ENCODE measurements around the gene POC1B. TPM values are rescaled to one million over a fixed set of nuclear protein-coding genes. Genes with fewer than 3 reads are reported as not detected.

The POC1B gene
- total RNA-seq, 2 experiments from 2014 or later, result 38.2 to 40.9 TPM

- no peaks in the 10 kb centered on the region for H3K36me3 Mint-ChIP-seq
- no peaks in the 10 kb centered on the region for H3K4me1 Mint-ChIP-seq (ENCODE audit: low read depth)
- intact Hi-C loops (cut with micrococcal nuclease), result no loop called here
- no peak for DNase-seq
- POLR2A ChIA-PET, result no interaction called here
- H3K9me3 Mint-ChIP-seq, result no peaks in the 10 kb centered on the region
- no peak overlapping the region for H3K4me3 Mint-ChIP-seq
- no peak overlapping the region for H3K27ac Mint-ChIP-seq
- no peaks in the 10 kb centered on the region for H3K27me3 Mint-ChIP-seq
- CTCF ChIA-PET, result interaction anchor here (3.0 kb wide), 1 partner anchor 9 kb away, joined by 11 read pairs; no protein-coding TSS in a partner anchor
Observed at GRCh38 chr12:89552376-89552775, 26.5 kb upstream of the POC1B start.

GRCh38 chr12:89551747-89552146, 25.9 kb upstream of the POC1B start:
- H3K36me3 Mint-ChIP-seq, result no peaks in the 10 kb centered on the region
- H3K4me1 Mint-ChIP-seq (ENCODE audit: low read depth), result no peaks in the 10 kb centered on the region
- H3K27me3 Mint-ChIP-seq, result no peaks in the 10 kb centered on the region
- POLR2A ChIA-PET, result no interaction called here
- H3K4me3 Mint-ChIP-seq, result no peak overlapping the region
- no peak overlapping the region for H3K27ac Mint-ChIP-seq
- intact Hi-C loops (cut with micrococcal nuclease), result no loop called here
- DNase-seq, result no peak
- no peaks in the 10 kb centered on the region for H3K9me3 Mint-ChIP-seq
- CTCF ChIA-PET, result interaction anchor here (3.0 kb wide), 1 partner anchor 8 kb away, joined by 11 read pairs; no protein-coding TSS in a partner anchor

GRCh38 chr12:89547101-89547500, 21.3 kb upstream of the POC1B start:
- intact Hi-C loops (cut with micrococcal nuclease), result loop anchor here (10.0 kb wide), 2 partner anchors 708 to 1398 kb away; no protein-coding TSS in a partner anchor
- H3K4me1 Mint-ChIP-seq (ENCODE audit: low read depth), result peaks cover 4% of the 10 kb centered on the region

GRCh38 chr12:89546151-89546550, 20.3 kb upstream of the POC1B start:
- Mint-ChIP-seq H3K27ac (no peak overlapping the region), H3K4me1 (ENCODE audit: low read depth) (peaks cover 4% of the 10 kb centered on the region), H3K36me3 (no peaks in the 10 kb centered on the region), H3K27me3 (no peaks in the 10 kb centered on the region), H3K4me3 (no peak overlapping the region), H3K9me3 (no peaks in the 10 kb centered on the region)
- CTCF ChIA-PET, result interaction anchor here (0.7 to 0.9 kb wide), 2 partner anchors 17 to 535 kb away, joined by 3 read pairs; no protein-coding TSS in a partner anchor
- POLR2A ChIA-PET, result no interaction called here
- DNase-seq, result no peak
- intact Hi-C loops (cut with micrococcal nuclease), result loop anchor here (10.0 kb wide), 2 partner anchors 709 to 1399 kb away; no protein-coding TSS in a partner anchor

More at GRCh38 chr12:89547101-89547500, 21.3 kb upstream of the POC1B start:
- Mint-ChIP-seq H3K9me3 (no peaks in the 10 kb centered on the region), H3K27ac (no peak overlapping the region), H3K36me3 (no peaks in the 10 kb centered on the region), H3K27me3 (no peaks in the 10 kb centered on the region), H3K4me3 (no peak overlapping the region)
- POLR2A ChIA-PET, result no interaction called here
- no peak for DNase-seq
- CTCF ChIA-PET, result no interaction called here

- no peaks in the 10 kb centered on the region for H3K27me3 Mint-ChIP-seq
- H3K4me3 Mint-ChIP-seq, result no peak overlapping the region
- ChIA-PET POLR2A (no interaction called here), CTCF (interaction anchor here (0.5 to 3.8 kb wide), 10 partner anchors 8 to 1365 kb away, joined by 3 to 34 read pairs (median 5); no protein-coding TSS in a partner anchor)
- no peaks in the 10 kb centered on the region for H3K36me3 Mint-ChIP-seq
- DNase-seq, result no peak
- H3K27ac Mint-ChIP-seq, result no peak overlapping the region
- H3K4me1 Mint-ChIP-seq (ENCODE audit: low read depth), result peaks cover 4% of the 10 kb centered on the region
- H3K9me3 Mint-ChIP-seq, result no peaks in the 10 kb centered on the region
- intact Hi-C loops (cut with micrococcal nuclease), result loop anchor here (5.0 to 10.0 kb wide), 6 partner anchors 318 to 1400 kb away; no protein-coding TSS in a partner anchor
Observed at GRCh38 chr12:89544681-89545184, 18.9 kb upstream of the POC1B start.

GRCh38 chr12:89544022-89544421, 18.2 kb upstream of the POC1B start:
- Mint-ChIP-seq H3K27ac (no peak overlapping the region), H3K36me3 (no peaks in the 10 kb centered on the region), H3K9me3 (no peaks in the 10 kb centered on the region), H3K4me3 (no peak overlapping the region), H3K27me3 (no peaks in the 10 kb centered on the region), H3K4me1 (ENCODE audit: low read depth) (peaks cover 4% of the 10 kb centered on the region)
- POLR2A ChIA-PET, result no interaction called here
- DNase-seq, result no peak
- intact Hi-C loops (cut with micrococcal nuclease), result loop anchor here (5.0 to 10.0 kb wide), 6 partner anchors 318 to 1401 kb away; no protein-coding TSS in a partner anchor
- CTCF ChIA-PET, result interaction anchor here (0.5 to 3.8 kb wide), 24 partner anchors 9 to 1366 kb away, joined by 3 to 34 read pairs (median 4); no protein-coding TSS in a partner anchor

GRCh38 chr12:89542912-89543592, 17.2 kb upstream of the POC1B start:
- peak; percentile 75 for DNase-seq
- peaks cover 4% of the 10 kb centered on the region for H3K4me1 Mint-ChIP-seq (ENCODE audit: low read depth)
- no peak overlapping the region for H3K27ac Mint-ChIP-seq
- ChIA-PET CTCF (interaction anchor here (0.6 to 3.8 kb wide), 29 partner anchors 9 to 1312 kb away, joined by 3 to 34 read pairs (median 4); no protein-coding TSS in a partner anchor), POLR2A (no interaction called here)
- intact Hi-C loops (cut with micrococcal nuclease), result loop anchor here (1.0 to 10.0 kb wide), 9 partner anchors 166 to 1402 kb away; partner anchors contain the start of gene ATP2B1
- no peaks in the 10 kb centered on the region for H3K36me3 Mint-ChIP-seq
- no peak overlapping the region for H3K4me3 Mint-ChIP-seq
- no peaks in the 10 kb centered on the region for H3K27me3 Mint-ChIP-seq
- H3K9me3 Mint-ChIP-seq, result no peaks in the 10 kb centered on the region

GRCh38 chr12:89542236-89542635, 16.4 kb upstream of the POC1B start:
- intact Hi-C loops (cut with micrococcal nuclease), result loop anchor here (2.0 to 10.0 kb wide), 8 partner anchors 167 to 1403 kb away; partner anchors contain the start of gene ATP2B1
- no peak for DNase-seq
- no peak overlapping the region for H3K4me3 Mint-ChIP-seq
- ChIA-PET POLR2A (no interaction called here), CTCF (interaction anchor here (0.6 to 3.8 kb wide), 12 partner anchors 8 to 1312 kb away, joined by 3 to 34 read pairs (median 6); no protein-coding TSS in a partner anchor)
- peaks cover 4% of the 10 kb centered on the region for H3K4me1 Mint-ChIP-seq (ENCODE audit: low read depth)
- no peaks in the 10 kb centered on the region for H3K36me3 Mint-ChIP-seq
- no peak overlapping the region for H3K27ac Mint-ChIP-seq
- no peaks in the 10 kb centered on the region for H3K9me3 Mint-ChIP-seq
- H3K27me3 Mint-ChIP-seq, result no peaks in the 10 kb centered on the region

GRCh38 chr12:89540586-89540985, 14.7 kb upstream of the POC1B start:
- Mint-ChIP-seq H3K27ac (no peak overlapping the region), H3K4me3 (no peak overlapping the region), H3K36me3 (no peaks in the 10 kb centered on the region), H3K27me3 (no peaks in the 10 kb centered on the region), H3K9me3 (no peaks in the 10 kb centered on the region), H3K4me1 (ENCODE audit: low read depth) (peaks cover 4% of the 10 kb centered on the region)
- no peak for DNase-seq
- POLR2A ChIA-PET, result interaction anchor here (0.6 kb wide), 1 partner anchor 564 kb away, joined by 5 read pairs; no protein-coding TSS in a partner anchor
- intact Hi-C loops (cut with micrococcal nuclease), result loop anchor here (5.0 to 10.0 kb wide), 6 partner anchors 322 to 1404 kb away; no protein-coding TSS in a partner anchor
- CTCF ChIA-PET, result interaction anchor here (1.2 kb wide), 1 partner anchor 1369 kb away, joined by 3 read pairs; no protein-coding TSS in a partner anchor

- Mint-ChIP-seq H3K9me3 (no peaks in the 10 kb centered on the region), H3K27me3 (no peaks in the 10 kb centered on the region), H3K4me1 (ENCODE audit: low read depth) (peaks cover 4% of the 10 kb centered on the region), H3K27ac (no peak overlapping the region), H3K36me3 (no peaks in the 10 kb centered on the region), H3K4me3 (no peak overlapping the region)
- intact Hi-C loops (cut with micrococcal nuclease), result loop anchor here (5.0 to 10.0 kb wide), 6 partner anchors 323 to 1405 kb away; no protein-coding TSS in a partner anchor
- no peak for DNase-seq
- ChIA-PET POLR2A (no interaction called here), CTCF (interaction anchor here (1.1 to 1.2 kb wide), 2 partner anchors 563 to 1370 kb away, joined by 3 read pairs; no protein-coding TSS in a partner anchor)
Observed at GRCh38 chr12:89539426-89540223, 13.8 kb upstream of the POC1B start.

- no peak for DNase-seq
- intact Hi-C loops (cut with micrococcal nuclease), result no loop called here
- Mint-ChIP-seq H3K9me3 (no peaks in the 10 kb centered on the region), H3K27ac (no peak overlapping the region), H3K4me1 (ENCODE audit: low read depth) (peaks cover 4% of the 10 kb centered on the region), H3K36me3 (no peaks in the 10 kb centered on the region), H3K4me3 (no peak overlapping the region), H3K27me3 (no peaks in the 10 kb centered on the region)
- POLR2A ChIA-PET, result no interaction called here
- CTCF ChIA-PET, result interaction anchor here (1.1 kb wide), 1 partner anchor 564 kb away, joined by 3 read pairs; no protein-coding TSS in a partner anchor
Observed at GRCh38 chr12:89538897-89539296, 13.1 kb upstream of the POC1B start.

Data from activated CD4-positive, alpha-beta memory T cell treated with anti-CD3 and anti-CD28 coated beads for 36 hours (primary cell).